ENCODE data around the gene CPSF3.

DNA sequence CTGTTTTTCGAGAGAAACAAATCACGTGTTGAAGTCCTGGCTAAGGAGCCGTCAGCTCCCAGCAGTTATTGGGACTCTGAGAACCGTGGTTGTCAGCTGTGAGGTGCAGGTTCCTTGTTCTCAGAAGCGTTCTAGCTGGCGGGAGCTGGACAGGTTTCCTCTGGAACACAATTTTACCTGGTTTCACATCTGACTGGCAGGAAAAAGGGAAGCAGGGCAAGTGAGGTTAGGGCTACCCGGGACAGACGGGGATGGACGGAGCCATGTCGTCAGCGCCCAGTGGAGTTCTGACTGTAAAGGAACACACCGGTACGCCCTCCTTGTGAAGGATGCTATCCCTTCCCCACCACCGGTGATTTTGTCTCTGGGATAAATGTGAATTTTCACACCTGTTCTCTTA, 26.3 kb upstream of the CPSF3 start:
- no peak for TF ChIP-seq CREB1 (IDR thresholded peaks at IDR 0.05; ENCODE audit: low read depth)
- no peak for TF ChIP-seq TCF12 (IDR thresholded peaks at IDR 0.05; ENCODE audit: low read depth)
- no peak for TF ChIP-seq TAF1 (IDR thresholded peaks at IDR 0.05; ENCODE audit: low read depth)
- no peak for TF ChIP-seq RAD21 (IDR thresholded peaks at IDR 0.05; ENCODE audit: low read depth)
- no peak for TF ChIP-seq ZBTB7A (IDR thresholded peaks at IDR 0.05; ENCODE audit: low read depth)
- TF ChIP-seq, protein P1, sequence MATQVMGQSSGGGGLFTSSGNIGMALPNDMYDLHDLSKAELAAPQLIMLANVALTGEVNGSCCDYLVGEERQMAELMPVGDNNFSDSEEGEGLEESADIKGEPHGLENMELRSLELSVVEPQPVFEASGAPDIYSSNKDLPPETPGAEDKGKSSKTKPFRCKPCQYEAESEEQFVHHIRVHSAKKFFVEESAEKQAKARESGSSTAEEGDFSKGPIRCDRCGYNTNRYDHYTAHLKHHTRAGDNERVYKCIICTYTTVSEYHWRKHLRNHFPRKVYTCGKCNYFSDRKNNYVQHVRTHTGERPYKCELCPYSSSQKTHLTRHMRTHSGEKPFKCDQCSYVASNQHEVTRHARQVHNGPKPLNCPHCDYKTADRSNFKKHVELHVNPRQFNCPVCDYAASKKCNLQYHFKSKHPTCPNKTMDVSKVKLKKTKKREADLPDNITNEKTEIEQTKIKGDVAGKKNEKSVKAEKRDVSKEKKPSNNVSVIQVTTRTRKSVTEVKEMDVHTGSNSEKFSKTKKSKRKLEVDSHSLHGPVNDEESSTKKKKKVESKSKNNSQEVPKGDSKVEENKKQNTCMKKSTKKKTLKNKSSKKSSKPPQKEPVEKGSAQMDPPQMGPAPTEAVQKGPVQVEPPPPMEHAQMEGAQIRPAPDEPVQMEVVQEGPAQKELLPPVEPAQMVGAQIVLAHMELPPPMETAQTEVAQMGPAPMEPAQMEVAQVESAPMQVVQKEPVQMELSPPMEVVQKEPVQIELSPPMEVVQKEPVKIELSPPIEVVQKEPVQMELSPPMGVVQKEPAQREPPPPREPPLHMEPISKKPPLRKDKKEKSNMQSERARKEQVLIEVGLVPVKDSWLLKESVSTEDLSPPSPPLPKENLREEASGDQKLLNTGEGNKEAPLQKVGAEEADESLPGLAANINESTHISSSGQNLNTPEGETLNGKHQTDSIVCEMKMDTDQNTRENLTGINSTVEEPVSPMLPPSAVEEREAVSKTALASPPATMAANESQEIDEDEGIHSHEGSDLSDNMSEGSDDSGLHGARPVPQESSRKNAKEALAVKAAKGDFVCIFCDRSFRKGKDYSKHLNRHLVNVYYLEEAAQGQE (IDR thresholded peaks at IDR 0.05; ENCODE audit: low read depth) = no peak
- TF ChIP-seq NFIC (IDR thresholded peaks at IDR 0.05) = no peak
- no peak for TF ChIP-seq CEBPB (IDR thresholded peaks at IDR 0.05)
- no peak for TF ChIP-seq EP300 (IDR thresholded peaks at IDR 0.05; ENCODE audit: borderline replicate concordance)
- no peak for TF ChIP-seq YY1 (IDR thresholded peaks at IDR 0.05; ENCODE audit: low read depth)
- TF ChIP-seq TEAD4 (IDR thresholded peaks at IDR 0.05) = no peak
- no peak for TF ChIP-seq EGR1 (IDR thresholded peaks at IDR 0.05)
- TF ChIP-seq FOXM1 (IDR thresholded peaks at IDR 0.05; ENCODE audit: borderline replicate concordance, low read depth) = no peak
- TF ChIP-seq MAX (IDR thresholded peaks at IDR 0.05) = no peak

Measured in Ishikawa (cell line).